DOHH2 (cell line): Measurements from ENCODE around the gene FOSB.

ENCODE experiments used
- H3F3A ChIP-seq: fragments of 200-600 bp; sonication (generic), shearing (Covaris generic); 2 replicates; pipeline ENCODE4 v1.6.0; 2016; ENCODE audit warnings: antibody characterized with exemption, mild to moderate bottlenecking; ENCODE audit not compliant: control insufficient read depth, insufficient read depth
- H3K27ac ChIP-seq: fragments of 200-600 bp; sonication (generic); 2 replicates; pipeline ENCODE4 v1.5.1; 2014; ENCODE audit warnings: low read depth, mild to moderate bottlenecking, low read length, moderate library complexity
- H3K27me3 ChIP-seq: fragments of 200-600 bp; sonication (generic); 2 replicates; pipeline ENCODE4 v1.6.1; 2014; ENCODE audit warnings: mild to moderate bottlenecking, low read length, mixed read lengths; ENCODE audit not compliant: control insufficient read depth
- H3K36me3 ChIP-seq: fragments of 200-600 bp; sonication (generic); 2 replicates; pipeline ENCODE4 v1.6.1; 2014; ENCODE audit warnings: mild to moderate bottlenecking, low read length, moderate library complexity, mixed read lengths; ENCODE audit not compliant: control insufficient read depth
- H3K4me1 ChIP-seq: fragments of 200-600 bp; sonication (generic); 2 replicates; pipeline ENCODE4 v1.6.1; 2014; ENCODE audit warnings: mild to moderate bottlenecking, low read length, mixed read lengths; ENCODE audit not compliant: control insufficient read depth
- H3K4me2 ChIP-seq: fragments of 200-600 bp; sonication (generic); 2 replicates; pipeline ENCODE4 v1.6.0; 2014; ENCODE audit warnings: mild to moderate bottlenecking, low read length, moderate library complexity
- H3K4me3 ChIP-seq: fragments of 200-600 bp; sonication (generic); 2 replicates; pipeline ENCODE4 v1.5.1; 2014; ENCODE audit warnings: mild to moderate bottlenecking, low read length, mixed read lengths
- H3K79me2 ChIP-seq: fragments of 200-600 bp; sonication (generic); 2 replicates; pipeline ENCODE4 v1.6.1; 2014; ENCODE audit warnings: mild to moderate bottlenecking, low read length, mixed read lengths; ENCODE audit not compliant: control insufficient read depth
- H3K9me2 ChIP-seq: fragments of 200-600 bp; sonication (generic); replicated peaks from 2 replicates; pipeline ENCODE4 v1.6.1; 2014; ENCODE audit warnings: mild to moderate bottlenecking, low read length, mixed read lengths; ENCODE audit not compliant: control insufficient read depth
- H3K9me3 ChIP-seq: fragments of 200-600 bp; sonication (generic); 2 replicates; pipeline ENCODE4 v1.6.1; 2014; ENCODE audit warnings: antibody characterized with exemption, low read length, mixed read lengths; ENCODE audit not compliant: control insufficient read depth, insufficient read depth
- H4K20me1 ChIP-seq: fragments of 200-600 bp; sonication (generic); 2 replicates; pipeline ENCODE4 v1.6.0; 2014; ENCODE audit warnings: low read depth, mild to moderate bottlenecking, antibody characterized with exemption, low read length, moderate library complexity; ENCODE audit not compliant: control insufficient read depth, insufficient read depth
- EZH2phosphoT487 ChIP-seq: fragments of 200-600 bp; sonication (generic); IDR thresholded peaks from 2 replicates; pipeline ENCODE4 v1.6.1; 2017; ENCODE audit warnings: borderline replicate concordance, mild to moderate bottlenecking, antibody characterized with exemption, low read length, moderate library complexity, mixed read lengths
- TF ChIP-seq, protein P1 (sequence below): fragments of 200-600 bp; sonication (generic); IDR thresholded peaks from one replicate; pipeline ENCODE4 v1.5.1; 2014; ENCODE audit warnings: antibody characterized with exemption, mild to moderate bottlenecking, low read depth, low read length; ENCODE audit not compliant: poor library complexity, severe bottlenecking

Gene FOSB

DNA sequence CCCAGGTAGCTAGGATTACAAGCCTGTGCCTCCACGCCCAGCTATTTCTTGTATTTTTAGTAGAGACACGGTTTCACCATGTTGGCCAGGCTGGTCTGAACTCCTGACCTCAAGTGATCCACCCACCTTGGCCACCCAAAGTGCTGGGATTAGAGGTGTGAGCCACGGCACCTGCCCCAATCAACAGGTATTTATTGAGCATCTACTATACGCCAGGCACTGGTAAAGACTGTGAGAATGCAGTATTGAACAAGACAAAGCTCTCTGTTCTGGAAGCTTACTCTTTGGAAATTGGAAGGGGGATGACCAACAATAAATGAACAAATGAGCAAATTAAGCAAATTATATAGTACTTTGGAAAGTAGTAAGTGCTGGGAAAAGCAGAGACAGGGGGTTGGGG, 22.7 kb upstream of the FOSB start:
- Histone ChIP-seq H3K4me2 (peak overlapping the region; percentile 97; the same call in 1 of the 2 replicates), H3K9me2 (no peaks in the 10 kb centered on the region), H3K79me2 (no peaks in the 10 kb centered on the region), H4K20me1 (no peaks in the 10 kb centered on the region), H3K36me3 (no peaks in the 10 kb centered on the region), H3K4me3 (peak overlapping the region; percentile 79), H3K27me3 (no peaks in the 10 kb centered on the region), H3F3A (peaks cover 42% of the 10 kb centered on the region), H3K9me3 (no peaks in the 10 kb centered on the region), H3K4me1 (peaks cover 53% of the 10 kb centered on the region), H3K27ac (no peak overlapping the region)
- no peak for TF ChIP-seq EZH2phosphoT487

- H3K4me1 ChIP-seq, result peaks cover 47% of the 10 kb centered on the region
- H3K4me2 ChIP-seq, result no peak overlapping the region
- H4K20me1 ChIP-seq, result no peaks in the 10 kb centered on the region
- no peak overlapping the region for H3K27ac ChIP-seq
- TF ChIP-seq, protein P1, sequence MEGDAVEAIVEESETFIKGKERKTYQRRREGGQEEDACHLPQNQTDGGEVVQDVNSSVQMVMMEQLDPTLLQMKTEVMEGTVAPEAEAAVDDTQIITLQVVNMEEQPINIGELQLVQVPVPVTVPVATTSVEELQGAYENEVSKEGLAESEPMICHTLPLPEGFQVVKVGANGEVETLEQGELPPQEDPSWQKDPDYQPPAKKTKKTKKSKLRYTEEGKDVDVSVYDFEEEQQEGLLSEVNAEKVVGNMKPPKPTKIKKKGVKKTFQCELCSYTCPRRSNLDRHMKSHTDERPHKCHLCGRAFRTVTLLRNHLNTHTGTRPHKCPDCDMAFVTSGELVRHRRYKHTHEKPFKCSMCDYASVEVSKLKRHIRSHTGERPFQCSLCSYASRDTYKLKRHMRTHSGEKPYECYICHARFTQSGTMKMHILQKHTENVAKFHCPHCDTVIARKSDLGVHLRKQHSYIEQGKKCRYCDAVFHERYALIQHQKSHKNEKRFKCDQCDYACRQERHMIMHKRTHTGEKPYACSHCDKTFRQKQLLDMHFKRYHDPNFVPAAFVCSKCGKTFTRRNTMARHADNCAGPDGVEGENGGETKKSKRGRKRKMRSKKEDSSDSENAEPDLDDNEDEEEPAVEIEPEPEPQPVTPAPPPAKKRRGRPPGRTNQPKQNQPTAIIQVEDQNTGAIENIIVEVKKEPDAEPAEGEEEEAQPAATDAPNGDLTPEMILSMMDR, result peak; percentile 71
- TF ChIP-seq EZH2phosphoT487, result no peak
- H3K27me3 ChIP-seq, result no peaks in the 10 kb centered on the region
- peaks cover 31% of the 10 kb centered on the region for H3F3A ChIP-seq
- no peaks in the 10 kb centered on the region for H3K79me2 ChIP-seq
- H3K9me2 ChIP-seq, result no peaks in the 10 kb centered on the region
- H3K4me3 ChIP-seq, result no peak overlapping the region
- H3K36me3 ChIP-seq, result no peaks in the 10 kb centered on the region
- H3K9me3 ChIP-seq, result no peaks in the 10 kb centered on the region
These were observed 21.5 kb upstream of the FOSB start for GRCh38 chr19:45446295-45446694.

DNA sequence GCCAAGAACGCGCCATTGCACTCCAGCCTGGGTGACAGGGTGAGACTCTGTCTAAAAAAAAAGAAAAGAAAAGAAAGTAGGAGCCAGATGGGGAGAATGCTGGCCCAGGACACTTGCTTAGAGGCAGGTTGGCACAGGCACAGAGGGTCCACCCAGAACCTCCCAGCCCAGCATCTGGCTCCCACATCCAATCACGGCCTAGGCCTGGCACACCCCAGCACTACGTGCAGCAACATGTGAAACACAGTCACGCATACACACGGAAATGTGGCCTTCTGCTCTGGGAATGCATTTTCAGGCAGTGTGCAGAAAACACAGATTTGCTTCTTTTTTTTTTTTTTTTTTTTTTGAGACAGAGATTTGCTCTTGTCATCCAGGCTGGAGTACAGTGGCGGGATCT, 20.9 kb upstream of the FOSB start:
- H3K4me1 ChIP-seq, result peaks cover 54% of the 10 kb centered on the region
- H4K20me1 ChIP-seq, result no peaks in the 10 kb centered on the region
- TF ChIP-seq, protein P1, result no peak
- no peak for TF ChIP-seq EZH2phosphoT487
- no peak overlapping the region for H3K4me2 ChIP-seq
- no peaks in the 10 kb centered on the region for H3K36me3 ChIP-seq
- no peaks in the 10 kb centered on the region for H3K9me3 ChIP-seq
- no peak overlapping the region for H3K27ac ChIP-seq
- no peaks in the 10 kb centered on the region for H3K79me2 ChIP-seq
- no peaks in the 10 kb centered on the region for H3K9me2 ChIP-seq
- peaks cover 35% of the 10 kb centered on the region for H3F3A ChIP-seq
- no peak overlapping the region for H3K4me3 ChIP-seq
- H3K27me3 ChIP-seq, result no peaks in the 10 kb centered on the region

- no peaks in the 10 kb centered on the region for H4K20me1 ChIP-seq
- no peak overlapping the region for H3K4me3 ChIP-seq
- H3K4me1 ChIP-seq, result peaks cover 47% of the 10 kb centered on the region
- H3K9me2 ChIP-seq, result no peaks in the 10 kb centered on the region
- no peak overlapping the region for H3K27ac ChIP-seq
- H3K36me3 ChIP-seq, result no peaks in the 10 kb centered on the region
- no peak overlapping the region for H3K4me2 ChIP-seq
- H3K9me3 ChIP-seq, result no peaks in the 10 kb centered on the region
- no peaks in the 10 kb centered on the region for H3K27me3 ChIP-seq
- no peaks in the 10 kb centered on the region for H3K79me2 ChIP-seq
- no peak for TF ChIP-seq EZH2phosphoT487
- TF ChIP-seq, protein P1, result no peak
- peaks cover 26% of the 10 kb centered on the region for H3F3A ChIP-seq
These were observed 19.4 kb upstream of the FOSB start for GRCh38 chr19:45448425-45448756.
